Activated gamma-delta T cell treated with anti-CD3 and anti-CD28 coated beads, Interleukin-2, amount 50 U/mL, for 16 hours (primary cell): ENCODE data around the gene PAF1.
"Not testable (repeated sequence)": the region's sequence is repeated elsewhere in the genome, so short reads cannot be mapped to it uniquely, and the experiment has no call there.

Experiments used
- DNase-seq: peaks from one replicate; pipeline ENCODE4 v3.0.0-alpha.2; 2020; ENCODE audit warnings: low read depth

PAF1 gene

DNA sequence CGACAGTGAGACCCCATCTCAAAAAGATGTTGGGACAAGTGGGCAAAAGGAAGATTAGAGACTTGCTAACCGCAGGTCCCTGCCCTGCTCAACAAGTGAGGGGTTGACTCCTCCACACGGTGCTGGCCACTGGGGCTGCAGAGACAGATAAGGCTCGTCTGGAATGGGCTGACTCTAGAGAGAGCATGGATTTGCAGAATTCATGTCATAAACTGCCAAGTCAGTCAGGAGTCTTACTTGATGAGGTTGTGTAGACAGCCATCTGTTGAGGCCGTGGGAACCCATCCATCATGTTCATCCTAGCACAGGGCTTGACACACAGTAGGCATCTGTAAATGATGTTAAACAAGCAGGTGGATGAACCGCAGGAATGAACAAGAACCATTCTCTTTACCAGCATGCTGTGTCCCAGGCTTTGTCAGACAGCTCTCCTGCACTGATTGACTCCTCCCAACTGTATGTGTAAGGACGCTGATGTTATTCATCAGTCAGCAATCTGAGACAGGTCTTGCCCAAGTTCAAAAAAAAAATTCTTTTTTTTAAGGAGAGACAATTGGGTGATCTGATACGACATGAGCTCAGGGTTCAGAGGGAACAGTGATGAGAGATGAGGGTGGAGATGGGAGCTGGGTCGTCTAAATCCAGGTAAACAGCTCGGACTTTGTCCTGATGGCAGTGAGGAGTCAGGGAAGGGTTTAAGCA, 8.8 kb downstream of the PAF1 start:
- DNase-seq = no peak

DNA sequence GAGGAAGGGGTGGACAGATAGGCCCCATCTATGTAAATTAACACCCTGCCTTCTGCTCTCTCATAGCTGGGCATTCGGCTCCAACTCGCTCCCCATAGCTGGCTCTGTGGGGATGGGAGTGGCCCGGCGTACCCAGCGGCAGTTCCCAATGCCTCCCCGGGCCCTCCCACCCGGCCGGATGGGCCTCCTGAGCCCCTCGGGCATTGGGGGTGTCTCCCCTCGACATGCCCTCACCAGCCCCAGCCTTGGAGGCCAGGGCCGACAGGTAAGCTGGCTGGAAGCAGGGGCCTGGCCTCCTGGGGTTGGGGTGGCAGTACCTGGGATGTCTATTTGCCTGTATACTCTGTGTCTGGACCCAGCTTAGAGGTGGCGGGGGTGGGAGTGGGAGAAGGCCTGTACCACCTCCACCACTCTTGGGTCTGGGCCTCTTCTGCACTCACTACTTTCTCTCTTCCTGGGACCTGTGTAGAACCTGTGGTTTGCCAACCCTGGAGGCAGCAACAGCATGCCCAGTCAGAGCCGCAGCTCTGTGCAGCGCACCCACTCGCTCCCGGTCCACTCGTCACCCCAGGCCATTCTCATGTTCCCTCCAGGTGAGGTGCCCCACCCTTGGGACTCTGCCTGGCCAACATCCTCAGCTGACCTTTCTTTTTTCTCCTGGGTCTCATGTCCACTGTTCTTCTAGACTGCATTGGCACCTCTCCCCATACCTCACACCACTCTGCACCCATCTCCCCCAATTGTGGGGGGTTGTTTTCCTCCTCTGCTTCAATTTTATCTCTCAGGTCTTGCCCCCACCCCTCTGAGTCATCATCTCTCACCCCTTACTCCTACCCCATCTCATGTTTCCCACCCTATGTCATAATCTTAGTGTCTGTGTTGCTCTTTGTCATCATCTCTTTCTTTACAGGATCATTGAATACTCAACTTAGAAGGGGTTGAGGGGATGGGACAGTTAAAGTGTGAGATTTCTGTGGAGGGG, 10.1 kb downstream of the PAF1 start:
- no peak for DNase-seq

DNA sequence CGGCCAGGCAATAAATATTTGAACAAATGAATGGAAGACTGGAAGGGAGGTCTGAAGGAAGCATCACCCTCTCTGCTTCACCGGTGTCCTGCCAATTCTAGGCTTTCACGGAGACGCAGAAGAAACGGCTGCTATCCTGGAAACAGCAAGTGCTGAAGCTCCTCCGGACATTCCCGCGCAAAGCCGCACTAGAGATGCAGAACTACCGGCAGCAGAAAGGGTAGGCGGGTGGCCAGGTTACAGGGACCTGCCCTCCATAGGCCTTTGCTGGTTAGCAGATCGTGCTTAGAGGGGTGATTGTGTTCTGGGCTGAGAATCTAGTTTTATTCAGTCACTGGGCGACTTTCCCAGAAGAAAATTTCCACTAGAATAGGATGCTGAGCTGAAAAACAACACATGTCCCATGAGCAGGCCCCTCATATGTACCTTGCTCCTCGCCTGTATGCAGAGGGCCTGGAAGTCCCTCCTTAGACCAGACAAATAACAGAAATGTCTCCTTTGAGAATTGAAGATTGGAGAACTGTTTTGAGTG, 11.0 kb downstream of the PAF1 start:
- DNase-seq = no peak

DNA sequence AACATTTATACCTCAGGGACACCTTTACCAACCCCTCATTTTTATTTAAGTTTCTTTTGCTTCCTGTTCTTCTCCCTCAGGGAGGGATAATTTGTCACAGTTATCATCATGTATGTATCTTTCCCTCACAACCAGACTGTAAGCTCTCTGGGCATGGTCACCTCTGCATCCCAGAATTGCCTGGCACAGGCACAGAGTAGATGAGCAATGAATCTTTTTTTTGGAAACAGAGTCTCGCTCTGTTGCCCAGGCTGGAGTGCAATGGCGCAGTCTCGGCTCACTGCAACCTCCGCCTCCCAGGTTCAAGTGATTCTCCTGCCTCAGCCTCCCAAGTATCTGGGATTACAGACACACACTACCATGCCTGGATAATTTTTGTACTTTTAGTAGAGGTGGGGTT, 11.5 kb downstream of the PAF1 start:
- DNase-seq = not testable (repeated sequence)

DNA sequence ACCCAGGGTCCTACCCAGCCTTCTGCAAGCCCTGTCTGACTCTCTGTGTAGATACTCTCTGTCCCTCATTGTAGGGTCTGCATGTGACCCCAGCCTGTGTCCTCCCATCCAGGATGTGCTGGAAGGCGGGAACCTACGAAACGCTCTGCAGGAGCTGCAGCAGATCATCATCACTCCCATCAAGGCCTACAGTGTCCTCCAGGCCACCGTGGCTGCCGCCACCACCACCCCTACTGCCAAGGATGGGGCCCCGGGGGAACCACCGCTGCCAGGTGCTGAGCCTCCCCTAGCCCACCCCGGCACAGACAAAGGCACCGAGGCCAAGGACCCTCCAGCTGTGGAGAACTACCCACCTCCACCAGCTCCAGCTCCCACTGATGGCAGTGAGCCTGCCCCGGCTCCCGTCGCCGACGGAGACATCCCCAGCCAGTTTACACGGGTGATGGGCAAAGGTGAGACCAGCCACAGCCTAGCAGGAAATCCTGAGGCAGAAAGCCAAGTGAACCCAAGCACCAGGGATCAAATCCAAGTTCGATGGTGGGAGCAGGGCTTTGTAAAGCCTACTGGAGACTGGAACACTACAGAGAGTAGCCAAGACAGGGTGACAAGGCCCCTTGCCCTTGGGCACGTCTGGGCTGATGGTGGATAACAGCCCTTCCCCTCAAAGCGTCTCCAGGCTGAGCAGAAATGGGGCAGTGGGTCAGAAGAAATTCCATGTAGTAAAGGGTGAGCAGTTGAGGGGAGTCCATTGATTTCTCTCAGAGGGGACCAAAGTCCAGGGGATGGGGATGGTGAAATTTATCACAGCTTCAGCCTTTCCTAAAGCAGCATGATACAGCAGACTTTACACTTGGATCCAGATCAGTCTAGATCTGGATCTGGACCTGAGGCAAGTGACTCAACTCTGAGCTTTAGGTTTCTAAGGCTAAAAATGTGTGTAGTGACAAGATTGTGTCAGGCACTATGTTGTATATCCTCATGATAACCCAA, 13.2 kb downstream of the PAF1 start:
- no peak for DNase-seq

DNA sequence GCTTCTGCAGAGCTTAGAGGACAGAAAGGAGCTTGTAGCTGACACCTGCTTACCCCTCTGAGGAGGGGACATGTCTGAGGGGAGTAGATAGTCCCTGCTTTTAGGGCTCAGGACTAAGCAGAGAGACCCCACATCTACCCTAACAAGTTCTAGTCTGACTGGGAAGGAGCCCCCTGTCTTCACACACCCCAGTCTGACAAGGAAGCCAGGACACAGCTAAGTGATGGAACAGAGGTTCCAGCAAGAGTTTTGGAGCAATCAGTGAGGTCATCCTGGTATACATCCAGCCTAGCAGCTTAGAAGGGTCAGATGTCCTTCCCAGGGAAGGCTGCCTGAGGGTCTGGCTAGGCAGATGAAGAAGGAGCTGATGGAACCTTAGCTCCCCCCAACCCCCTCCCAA, 15.0 kb downstream of the PAF1 start:
- no peak for DNase-seq

DNA sequence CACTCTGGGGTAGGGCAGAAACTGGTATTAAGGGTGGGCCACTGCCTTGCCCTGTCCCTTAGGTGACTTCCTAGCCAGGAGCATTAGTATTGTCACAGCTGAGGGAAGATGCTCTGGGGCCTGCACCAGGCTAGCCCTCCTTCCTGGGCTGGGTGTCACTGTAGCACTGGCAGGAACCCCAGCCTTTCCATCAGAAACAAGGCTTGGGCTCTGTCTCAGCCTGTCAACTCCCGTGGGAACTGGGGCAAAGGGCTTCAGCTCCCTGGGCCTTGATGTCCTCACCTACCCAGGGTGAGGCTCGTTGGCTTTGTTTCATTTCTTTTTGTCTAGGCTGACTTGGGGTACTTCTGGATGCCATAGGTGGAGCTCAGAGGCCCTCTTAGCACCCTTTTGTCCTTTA, 18.0 kb downstream of the PAF1 start:
- no peak for DNase-seq

DNA sequence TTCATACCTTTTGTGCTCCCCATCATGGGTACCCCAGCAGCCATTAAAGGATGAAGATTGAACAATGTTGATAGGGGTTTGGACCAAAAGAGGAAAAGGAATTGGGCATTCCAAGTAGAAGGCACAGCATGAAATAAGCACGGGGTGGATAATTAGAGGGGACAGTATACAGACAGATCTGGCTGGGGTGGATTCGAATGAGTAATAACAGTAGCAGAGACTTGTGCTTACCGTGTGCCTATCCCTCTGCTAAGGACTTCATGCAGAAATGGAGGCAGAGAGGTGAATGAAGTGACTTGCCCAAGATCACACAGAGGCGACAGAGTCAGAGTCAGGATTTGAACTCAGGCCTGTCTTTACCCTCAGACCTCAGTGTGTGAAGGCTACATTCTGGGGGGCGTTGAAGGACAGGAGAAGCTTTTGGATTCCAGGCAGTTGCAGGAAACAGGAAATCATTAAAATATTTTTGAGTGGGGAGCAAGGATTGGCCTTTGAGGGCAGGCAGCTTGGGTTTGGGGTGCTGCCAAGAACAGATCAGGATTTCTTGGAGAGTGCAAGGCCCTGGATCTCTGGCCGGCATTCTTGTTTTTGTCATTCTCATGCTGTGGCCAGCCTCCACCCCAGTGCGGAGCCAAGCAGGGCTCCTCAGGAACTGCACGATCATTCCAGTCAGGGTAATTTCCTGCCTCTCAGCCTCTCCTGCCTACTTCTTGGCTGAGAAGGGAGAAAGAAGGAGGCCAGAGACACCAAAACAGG, 18.7 kb downstream of the PAF1 start:
- no peak for DNase-seq

DNA sequence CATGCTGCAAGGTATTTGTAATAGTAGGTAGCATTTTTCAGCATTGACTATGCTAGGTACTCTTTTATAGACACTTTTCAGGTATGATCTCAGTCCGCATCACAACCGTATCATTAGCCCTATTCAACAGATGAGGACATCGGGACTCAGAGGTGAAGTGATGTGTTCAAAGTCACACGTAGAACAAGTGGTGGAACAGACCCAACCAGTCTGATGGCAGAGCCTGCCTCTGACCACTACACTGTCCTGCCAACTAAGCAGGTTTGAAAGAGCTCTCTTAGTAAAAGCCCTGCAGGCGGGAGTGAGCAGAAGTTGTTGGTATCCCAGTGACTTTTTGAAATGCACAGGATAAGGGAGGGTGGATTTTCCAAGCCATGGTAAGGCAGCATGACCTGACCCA, 20.2 kb downstream of the PAF1 start:
- no peak for DNase-seq

DNA sequence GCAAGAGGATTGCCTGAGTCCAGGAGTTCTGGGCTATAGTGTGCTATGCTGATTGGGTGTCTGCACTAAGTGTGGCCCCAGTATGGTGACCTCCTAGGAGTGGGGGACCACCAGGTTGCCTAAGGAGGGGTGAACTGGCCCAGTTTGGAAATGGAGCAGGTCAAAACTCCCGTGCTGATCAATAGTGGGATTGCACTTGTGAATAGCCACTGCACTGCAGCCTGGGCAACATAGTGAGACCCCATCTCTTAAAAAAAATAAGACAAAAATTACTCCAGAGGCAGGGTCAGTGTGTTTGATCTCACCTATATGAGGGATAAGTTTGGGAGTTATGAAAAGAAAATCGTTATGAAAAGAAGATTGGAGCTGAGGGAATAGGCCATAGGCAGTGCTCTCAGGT, 21.7 kb downstream of the PAF1 start:
- no peak for DNase-seq

DNA sequence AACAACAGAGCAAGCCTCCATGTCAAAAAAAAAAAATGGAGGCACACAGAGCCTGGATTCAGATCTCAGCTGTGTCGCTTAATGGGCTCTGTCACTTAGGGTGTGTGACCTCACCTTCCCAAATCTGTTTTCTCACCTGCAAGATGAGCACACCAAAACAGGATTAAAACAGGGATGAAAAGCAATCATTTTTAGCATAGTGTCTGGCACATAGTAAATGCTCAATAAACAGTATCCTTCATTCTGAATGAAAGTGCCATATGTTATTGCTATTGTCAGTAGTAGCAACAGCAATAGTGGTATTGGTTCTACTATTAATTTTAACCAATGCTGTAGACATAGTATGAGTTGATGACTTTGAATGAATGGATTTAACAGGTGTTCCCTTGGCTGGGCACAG, 25.4 kb downstream of the PAF1 start:
- DNase-seq = no peak

DNA sequence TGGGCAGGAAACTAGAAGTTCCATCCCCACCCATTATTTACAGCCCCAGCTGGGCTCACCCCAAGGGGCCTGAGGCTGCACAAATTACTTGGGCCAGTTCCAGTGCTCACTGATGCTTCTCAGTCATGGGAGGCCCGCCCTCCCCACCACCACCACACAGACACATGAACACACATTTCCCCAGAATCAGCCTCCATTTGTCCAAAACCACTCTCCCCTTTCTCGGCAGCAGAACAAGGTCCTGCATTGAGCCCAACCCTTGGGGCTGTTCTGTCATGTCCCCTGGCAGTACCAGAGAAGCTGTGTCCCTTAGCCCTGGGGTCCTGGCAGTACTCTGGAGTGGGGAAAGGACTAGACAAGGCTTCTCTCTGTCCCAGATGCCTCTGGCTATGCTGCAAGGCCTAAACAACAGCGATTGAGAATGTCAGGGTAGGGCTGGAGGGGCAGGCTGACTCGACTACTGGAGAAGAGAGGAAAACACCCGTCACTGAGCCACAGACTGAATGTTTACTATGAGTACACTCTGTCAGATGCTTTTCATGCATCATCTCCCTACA, 26.9 kb downstream of the PAF1 start:
- no peak for DNase-seq

DNA sequence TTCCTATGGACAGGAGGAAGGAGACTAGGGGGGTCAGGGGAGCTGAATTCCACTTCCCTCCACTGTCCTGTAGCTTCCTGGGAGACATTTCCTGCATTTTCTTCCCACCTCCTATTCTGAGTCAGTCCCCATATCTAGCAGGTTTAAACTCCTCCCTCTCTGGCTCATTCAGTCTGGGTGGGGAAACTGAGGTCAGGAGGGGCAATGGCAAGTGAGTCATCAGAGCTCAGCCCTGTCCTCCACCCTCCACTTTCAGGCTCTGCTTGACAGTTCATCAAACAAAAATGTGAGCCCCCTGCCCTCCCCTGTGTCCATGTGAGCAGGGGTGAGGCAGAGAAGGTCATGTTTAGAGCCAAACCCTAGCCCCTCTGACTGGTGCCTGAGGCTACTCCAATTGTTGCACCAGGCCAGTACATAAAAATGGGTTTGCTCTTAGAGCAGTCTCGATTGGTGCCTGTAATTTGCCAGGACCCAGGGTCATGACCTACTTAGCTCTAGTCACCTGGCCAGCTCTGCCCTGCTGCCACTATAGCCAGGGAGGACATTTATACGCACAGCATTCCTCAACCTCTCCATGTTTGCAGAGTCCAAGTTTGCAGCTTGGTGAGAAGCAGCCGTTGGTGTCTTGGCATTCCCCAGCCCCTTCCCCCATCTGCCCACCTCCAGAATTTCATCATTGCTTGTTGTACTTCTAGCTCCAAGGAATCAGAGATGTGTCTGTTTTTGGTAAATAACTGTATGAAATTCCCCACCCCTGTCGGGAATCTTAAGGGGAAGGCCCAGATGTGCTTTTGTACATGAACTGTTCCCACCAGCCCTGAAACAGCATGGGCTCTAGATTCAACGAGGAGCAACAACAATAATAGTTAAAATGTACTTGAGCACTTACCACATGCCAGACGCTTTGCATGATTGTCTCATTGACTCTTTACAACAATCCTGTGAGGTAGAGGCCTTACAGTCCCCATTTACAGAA, 27.9 kb downstream of the PAF1 start:
- no peak for DNase-seq

DNA sequence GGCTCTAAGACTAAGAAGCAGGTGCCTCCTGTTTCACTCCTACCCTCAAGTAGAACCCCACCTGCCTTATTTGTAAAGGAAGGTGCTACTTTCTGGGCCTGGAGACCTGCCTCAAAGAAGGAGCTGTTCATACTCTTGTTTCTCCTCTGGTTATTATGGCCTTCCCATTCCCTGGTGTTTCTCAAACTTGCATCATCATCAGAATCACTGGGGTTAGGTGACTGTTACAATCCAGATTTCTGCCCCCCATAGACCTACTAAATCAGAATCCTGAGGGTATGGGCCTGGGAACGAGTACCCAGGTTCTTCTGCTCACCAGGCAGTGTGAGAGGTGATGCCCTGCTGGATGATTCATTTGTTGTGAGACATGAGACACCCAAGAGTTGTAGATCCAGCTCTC, 30.3 kb downstream of the PAF1 start:
- no peak for DNase-seq

DNA sequence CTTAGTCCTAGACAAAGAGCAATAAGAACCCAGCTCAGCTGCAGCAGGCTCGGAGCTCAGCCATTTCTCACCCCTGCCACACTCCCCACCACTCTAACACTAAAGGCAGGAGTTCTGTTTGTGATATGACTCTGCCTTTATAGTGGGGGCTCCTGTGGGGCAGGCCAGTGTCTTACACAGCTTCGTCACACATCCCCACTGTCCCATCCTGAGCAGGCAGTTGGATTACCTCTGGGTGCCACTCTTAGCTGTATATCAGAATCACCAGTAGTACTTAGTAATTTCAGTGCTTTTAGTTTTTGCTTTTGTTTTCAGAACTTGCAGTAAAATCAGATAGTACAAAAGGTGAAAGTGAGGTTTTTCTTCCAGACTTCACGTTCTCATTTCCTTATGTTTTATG, 31.9 kb downstream of the PAF1 start:
- no peak for DNase-seq

DNA sequence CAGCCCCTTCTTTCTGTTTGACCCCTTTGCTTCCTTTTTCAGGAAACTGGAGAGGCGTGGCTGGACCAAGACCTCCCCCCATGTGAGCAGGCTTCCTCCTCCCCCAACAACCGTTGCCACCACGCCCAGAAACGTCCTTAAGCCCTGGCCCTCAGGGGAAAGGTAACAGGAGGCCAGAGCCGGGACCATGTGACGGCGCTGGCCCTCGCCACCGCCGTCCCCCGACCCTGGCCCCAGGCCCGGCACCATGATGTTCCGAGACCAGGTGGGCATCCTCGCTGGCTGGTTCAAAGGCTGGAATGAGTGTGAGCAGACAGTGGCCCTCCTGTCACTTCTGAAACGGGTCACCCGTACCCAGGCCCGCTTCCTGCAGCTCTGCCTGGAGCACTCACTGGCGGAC, 34.3 kb downstream of the PAF1 start:
- DNase-seq = no peak

DNA sequence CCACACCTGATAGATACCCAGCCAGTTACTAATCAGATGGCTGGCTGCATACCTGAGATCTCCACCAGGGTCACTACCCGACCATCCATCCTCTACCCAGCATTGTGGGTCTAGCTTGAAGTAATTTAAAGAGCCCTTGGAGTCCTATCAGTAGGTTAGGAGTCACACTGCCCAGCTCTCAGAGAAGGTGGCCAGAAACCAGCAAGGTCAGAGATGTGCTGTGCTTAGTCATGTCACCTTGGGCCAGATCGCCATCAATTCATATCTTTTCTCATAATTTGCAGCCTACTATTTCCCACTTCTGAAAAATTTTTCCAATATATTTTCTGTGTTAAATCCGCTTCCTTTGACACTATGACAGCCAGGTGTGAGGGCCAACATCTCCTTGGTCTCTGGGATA, 34.8 kb downstream of the PAF1 start:
- no peak for DNase-seq

DNA sequence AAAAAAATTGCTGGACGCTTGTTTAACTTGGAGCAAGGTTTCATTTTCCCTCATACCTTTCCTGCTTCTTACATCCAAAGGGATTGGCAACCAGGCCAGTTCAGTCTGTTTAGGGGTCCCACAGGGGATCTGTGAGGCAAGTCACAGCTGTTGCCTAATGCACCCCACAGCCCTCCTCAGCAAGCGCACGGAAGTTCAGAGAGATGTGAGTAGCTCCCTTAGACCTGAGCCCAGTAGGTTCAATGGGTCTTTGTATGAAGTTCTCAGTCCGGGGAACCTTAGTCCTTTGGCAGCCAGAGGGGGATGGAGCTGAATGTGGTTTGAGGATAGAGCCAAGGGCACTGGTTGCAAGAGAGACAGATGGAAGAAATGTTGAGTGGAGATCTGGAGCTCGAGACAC, 35.7 kb downstream of the PAF1 start:
- DNase-seq = no peak

DNA sequence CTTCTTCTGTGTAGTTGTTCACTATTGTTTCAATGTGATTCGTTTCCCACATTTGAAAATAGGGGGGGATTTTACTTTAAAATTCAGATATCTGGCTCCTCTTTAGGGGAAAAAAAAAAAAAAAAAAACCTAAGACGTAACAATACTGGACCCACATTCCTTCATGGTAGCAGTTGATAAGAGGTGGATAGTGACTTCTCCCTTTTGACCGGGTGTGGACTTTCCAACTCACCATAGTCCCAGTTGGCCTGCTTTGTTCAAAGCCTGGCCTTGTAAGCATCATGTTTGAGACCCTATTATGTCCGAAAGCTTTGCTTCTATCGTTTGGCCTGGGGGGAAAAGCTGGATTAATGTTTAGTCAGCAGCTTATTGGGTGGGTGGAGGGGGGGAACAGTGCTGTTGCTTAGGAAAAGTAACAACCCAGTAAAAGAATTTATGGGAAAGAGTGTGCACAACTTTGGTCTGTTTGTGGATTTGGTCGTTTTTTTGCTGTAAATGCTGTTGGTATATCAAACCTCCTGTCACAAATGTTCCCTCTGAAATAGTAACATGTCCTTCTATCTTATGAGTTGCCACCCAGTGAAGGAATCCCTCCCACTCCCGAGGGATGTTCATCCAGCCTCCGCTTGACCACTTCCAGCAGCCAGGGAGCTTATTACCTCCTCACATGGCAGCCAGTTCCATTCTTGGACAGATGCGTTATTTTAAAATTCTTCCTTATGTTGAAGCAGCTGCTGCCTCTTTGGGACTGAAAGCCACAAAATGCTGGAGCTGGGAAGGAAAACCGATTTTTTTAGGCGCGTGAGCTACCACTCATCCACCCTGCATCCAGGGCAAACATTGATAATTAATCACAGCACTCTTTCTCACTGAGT, 38.3 kb downstream of the PAF1 start:
- no peak for DNase-seq
